Ascending aorta (tissue), 2 donors: ENCODE data around the gene INTS14. TPM values are rescaled to one million over a fixed set of nuclear protein-coding genes. Genes with fewer than 3 reads are reported as not detected.

Source experiments
- DNase-seq, 2 donors: peaks; one replicate each; pipeline ENCODE4 v3.0.0-alpha.2; 2019; ENCODE audit warnings: low spot score in 2 of 2
- H3K27ac ChIP-seq, 2 donors: fragments of 200-600 bp; sonication (generic); one replicate each; pipeline ENCODE4 v1.5.1; 2016 to 2017; ENCODE audit warnings: mild to moderate bottlenecking in 1 of 2
- H3K27me3 ChIP-seq: fragments of 200-600 bp; sonication (generic); one replicate; pipeline ENCODE4 v1.5.1; 2017
- H3K36me3 ChIP-seq, 2 donors: fragments of 200-600 bp; sonication (generic); one replicate each; pipeline ENCODE4 v1.5.1; 2016
- H3K4me1 ChIP-seq, 2 donors: fragments of 200-600 bp; sonication (generic); one replicate each; pipeline ENCODE4 v1.5.1; 2016 to 2017; ENCODE audit warnings: mild to moderate bottlenecking in 1 of 2
- H3K4me3 ChIP-seq, 2 donors: fragments of 200-600 bp; sonication (generic); one replicate each; pipeline ENCODE4 v1.5.1; 2016 to 2017; ENCODE audit warnings: mild to moderate bottlenecking in 1 of 2
- H3K9me3 ChIP-seq, 2 donors: fragments of 200-600 bp; sonication (generic); one replicate each; pipeline ENCODE4 v1.5.1; 2016
- CTCF ChIP-seq, 3 experiments: fragments of 200-600 bp in 2 of 3; fragments of 450-650 bp in 1 of 3; sonication (generic) in 2 of 3; IDR thresholded peaks; one replicate each; pipeline ENCODE4 v1.5.1; 2016 to 2019; ENCODE audit warnings: antibody characterized with exemption in 3 of 3, mild to moderate bottlenecking in 1 of 3, moderate library complexity in 1 of 3
- intact Hi-C: fragments of 100-400 bp; cut with DNase I; formaldehyde crosslinking; loops from one replicate; pipeline ENCODE4 v1.15.1; 2023
- total RNA-seq: library from RNA; depleted of rRNA; stranded (reverse); fragments of >200 nt; gene quantifications from one replicate; pipeline ENCODE4 v1.1.0, GENCODE V29; 2016

Gene INTS14
- total RNA-seq, 1 donor from 2014 or later: 14.5 TPM

GRCh38 chr15:65631503-65631902, 20.6 kb upstream of the INTS14 start:
- TF ChIP-seq CTCF (IDR thresholded peaks at IDR 0.05): no peak
- Histone ChIP-seq H3K36me3 (no peaks in the 10 kb centered on the region), H3K4me3 (no peak overlapping the region), H3K27ac (no peak overlapping the region), H3K4me1 (no peaks in the 10 kb centered on the region), H3K9me3 (no peaks in the 10 kb centered on the region), H3K27me3 (no peaks in the 10 kb centered on the region)
- intact Hi-C loops: loop anchor here (10.0 kb wide), 1 partner anchor 223 kb away; no protein-coding TSS in a partner anchor
- no peak for DNase-seq

DNA sequence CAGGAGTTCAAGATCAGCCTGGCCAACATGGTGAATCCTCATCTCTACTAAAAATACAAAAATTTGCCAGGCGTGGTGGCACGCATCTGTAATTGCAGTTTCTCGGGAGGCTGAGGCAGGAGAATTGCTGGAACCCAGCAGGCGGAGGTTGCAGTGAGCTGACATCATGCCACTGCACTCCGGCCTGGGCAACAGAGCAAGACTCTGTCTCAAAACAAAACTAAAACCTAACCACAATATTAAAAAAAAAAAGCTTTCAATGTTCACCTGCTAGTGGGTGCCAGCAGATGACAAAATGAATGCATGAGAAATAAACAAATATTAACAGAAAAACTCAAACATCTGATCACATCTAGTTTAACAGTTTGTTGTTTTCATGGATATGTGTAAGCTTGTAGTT, 19.8 kb upstream of the INTS14 start:
- no peaks in the 10 kb centered on the region for H3K4me1 ChIP-seq
- H3K36me3 ChIP-seq: peaks cover 0 to 5% of the 10 kb centered on the region in 2 donors
- no peak for TF ChIP-seq CTCF (IDR thresholded peaks at IDR 0.05)
- H3K27me3 ChIP-seq: no peaks in the 10 kb centered on the region
- DNase-seq: no peak
- H3K9me3 ChIP-seq: no peaks in the 10 kb centered on the region
- intact Hi-C loops: loop anchor here (10.0 kb wide), 1 partner anchor 224 kb away; no protein-coding TSS in a partner anchor
- H3K4me3 ChIP-seq: no peak overlapping the region
- H3K27ac ChIP-seq: no peak overlapping the region

DNA sequence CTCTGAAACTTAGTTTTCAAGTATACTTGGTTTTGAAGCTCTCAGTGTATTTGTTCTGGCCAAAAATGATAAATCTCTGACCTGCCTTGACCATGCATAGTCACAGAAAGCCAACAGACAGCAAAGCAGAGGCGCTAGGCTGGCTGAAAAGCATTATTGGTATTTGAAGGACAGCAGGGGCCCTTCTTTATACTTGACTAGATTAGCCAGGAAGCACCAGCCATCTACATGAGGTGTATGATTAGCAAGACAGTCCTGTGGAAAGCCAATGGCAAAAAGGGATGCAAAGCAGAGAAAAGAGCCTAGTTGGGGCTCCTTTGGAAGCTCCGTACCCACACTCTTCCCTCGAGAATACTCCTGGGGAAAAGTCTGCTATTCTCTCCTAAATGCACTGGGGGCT, 18.6 kb upstream of the INTS14 start:
- Histone ChIP-seq H3K4me1 (no peaks in the 10 kb centered on the region), H3K36me3 (peaks cover 9 to 16% of the 10 kb centered on the region in 2 donors), H3K27me3 (no peaks in the 10 kb centered on the region), H3K9me3 (no peaks in the 10 kb centered on the region), H3K27ac (no peak overlapping the region), H3K4me3 (no peak overlapping the region)
- no peak for TF ChIP-seq CTCF (IDR thresholded peaks at IDR 0.05)
- DNase-seq: no peak
- intact Hi-C loops: no loop called here

- Histone ChIP-seq H3K27ac (no peak overlapping the region), H3K36me3 (peaks cover 13 to 18% of the 10 kb centered on the region in 2 donors)
- intact Hi-C loops: no loop called here
These were observed 15.9 kb upstream of the INTS14 start for GRCh38 chr15:65626856-65627255.

GRCh38 chr15:65623103-65623502, 12.2 kb upstream of the INTS14 start:
- Histone ChIP-seq H3K27me3 (no peaks in the 10 kb centered on the region), H3K9me3 (no peaks in the 10 kb centered on the region), H3K27ac (no peak overlapping the region), H3K4me3 (no peak overlapping the region), H3K36me3 (peaks cover 13 to 18% of the 10 kb centered on the region in 2 donors), H3K4me1 (no peaks in the 10 kb centered on the region)
- TF ChIP-seq CTCF (IDR thresholded peaks at IDR 0.05): no peak
- intact Hi-C loops: no loop called here
- DNase-seq: no peak

More at GRCh38 chr15:65626856-65627255, 15.9 kb upstream of the INTS14 start:
- Histone ChIP-seq H3K9me3 (no peaks in the 10 kb centered on the region), H3K4me1 (no peaks in the 10 kb centered on the region), H3K4me3 (no peak overlapping the region), H3K27me3 (no peaks in the 10 kb centered on the region)
- no peak for TF ChIP-seq CTCF (IDR thresholded peaks at IDR 0.05)
- no peak for DNase-seq

- Histone ChIP-seq H3K27ac (no peak within 1 kb of the TSS), H3K4me3 (no peak within 1 kb of the TSS), H3K9me3 (no peaks in the 10 kb centered on the region), H3K36me3 (peaks cover 13 to 18% of the 10 kb centered on the region in 2 donors), H3K4me1 (no peaks in the 10 kb centered on the region), H3K27me3 (no peaks in the 10 kb centered on the region)
- TF ChIP-seq CTCF (IDR thresholded peaks at IDR 0.05): no peak
- no peak for DNase-seq
- intact Hi-C loops: no loop called here
These were observed 10.7 kb upstream of the INTS14 start, which contains the start of gene SLC24A1 for GRCh38 chr15:65621638-65622037. Gene SLC24A1 (plus strand): TSS chr15:65621938. CDS start chr15:65624081, 2,143 bp downstream.
